B cell (primary cell): ENCODE measurements around the gene CTTN. TPM values are rescaled to one million over a fixed set of nuclear protein-coding genes. Genes with fewer than 3 reads are reported as not detected.

Experiments
- ATAC-seq: fragments of 200-7000 bp; cut with Tn5 transposase; one replicate; pipeline ENCODE4 v1.10.0; 2021; ENCODE audit warnings: low read depth, mild to moderate bottlenecking, moderate number of reproducible peaks, moderate library complexity
- CTCF ChIA-PET: fragments of 350-600 bp; sonication (Branson Sonifier 250); formaldehyde crosslinking; loops from one replicate; lab custom pipeline; 2021; ENCODE audit warnings: antibody characterized with exemption, inconsistent platforms; lab: Charles Lee
- POLR2A ChIA-PET: fragments of 350-600 bp; sonication (Branson Sonifier 250); formaldehyde crosslinking; loops from one replicate; lab custom pipeline; 2021; ENCODE audit warnings: antibody characterized with exemption; lab: Charles Lee
- DNase-seq: peaks from one replicate; pipeline ENCODE4 v3.0.0; 2013
- H2AFZ ChIP-seq: 2 replicates; pipeline ENCODE4 v1.6.1; 2012; ENCODE audit warnings: mild to moderate bottlenecking, low read depth, low read length; ENCODE audit not compliant: insufficient read depth, poor library complexity, severe bottlenecking
- H3K27ac ChIP-seq, 2 donors: 1 replicate in 1 of 2; 2 replicates in 1 of 2; pipeline ENCODE4 v1.5.1; 2012 to 2013; ENCODE audit warnings: low read length in 2 of 2, mild to moderate bottlenecking in 2 of 2, moderate library complexity in 1 of 2
- H3K27me3 ChIP-seq, 4 experiments: fragments of 200-600 bp in 1 of 4; sonication (generic) in 1 of 4; replicated peaks in 1 of 4; 1 replicate in 2 of 4; 2 replicates in 2 of 4; pipeline versions ENCODE4 v1.6.1 to v1.7.0; 2013 to 2016; ENCODE audit warnings: low read length in 3 of 4, mild to moderate bottlenecking in 2 of 4, mixed read lengths in 1 of 4, moderate library complexity in 1 of 4; ENCODE audit not compliant: insufficient read depth in 4 of 4, control insufficient read depth in 3 of 4; ENCODE audit errors: control extremely low read depth in 1 of 4
- H3K36me3 ChIP-seq, 2 experiments: replicated peaks in 1 of 2; 1 replicate in 1 of 2; 2 replicates in 1 of 2; pipeline versions ENCODE4 v1.6.1 to v1.7.1; 2013; ENCODE audit warnings: low read length in 1 of 2; ENCODE audit not compliant: insufficient read depth in 2 of 2, control insufficient read depth in 1 of 2; ENCODE audit errors: control extremely low read depth in 1 of 2, extremely low read depth in 1 of 2
- H3K4me1 ChIP-seq, 2 donors: fragments of 200-600 bp in 1 of 2; sonication (generic) in 1 of 2; 1 replicate in 1 of 2; 2 replicates in 1 of 2; pipeline versions ENCODE4 v1.5.1 to v1.6.1; 2013 to 2017; ENCODE audit warnings: low read length in 2 of 2; ENCODE audit not compliant: control insufficient read depth in 2 of 2, insufficient read depth in 2 of 2
- H3K4me2 ChIP-seq: replicated peaks from 2 replicates; pipeline ENCODE3; 2012; ENCODE audit warnings: mild to moderate bottlenecking, low read depth, low read length; ENCODE audit not compliant: poor library complexity, severe bottlenecking
- H3K4me3 ChIP-seq, 5 experiments: fragments of 200-600 bp in 1 of 5; sonication (generic) in 1 of 5; 1 replicate in 3 of 5; 2 replicates in 2 of 5; pipeline versions ENCODE4 v1.5.1 to v1.7.0; 2011 to 2016; ENCODE audit warnings: low read length in 4 of 5, mild to moderate bottlenecking in 4 of 5, low read depth in 2 of 5, control low read depth in 1 of 5, moderate library complexity in 1 of 5; ENCODE audit not compliant: insufficient read depth in 1 of 5; ENCODE audit errors: control extremely low read depth in 1 of 5, extremely low read depth in 1 of 5
- H3K79me2 ChIP-seq: fragments of 200-600 bp; sonication (generic); one replicate; pipeline ENCODE4 v1.6.0; 2016; ENCODE audit warnings: low read length; ENCODE audit not compliant: control insufficient read depth, insufficient read depth
- H3K9ac ChIP-seq: fragments of 200-600 bp; sonication (generic); 2 replicates; pipeline ENCODE4 v1.6.1; 2017; ENCODE audit warnings: mild to moderate bottlenecking, low read length, moderate library complexity
- H3K9me3 ChIP-seq, 3 donors: one replicate each; pipeline versions ENCODE4 v1.6.1 to v1.7.1; 2013; ENCODE audit warnings: low read length in 2 of 3; ENCODE audit not compliant: control insufficient read depth in 2 of 3, insufficient read depth in 1 of 3; ENCODE audit errors: control extremely low read depth in 1 of 3
- H4K20me1 ChIP-seq: 2 replicates; pipeline ENCODE4 v1.6.0; 2012; ENCODE audit warnings: mild to moderate bottlenecking, low read length; ENCODE audit not compliant: insufficient read depth, control insufficient read depth, poor library complexity, severe bottlenecking
- H3K27ac Mint-ChIP-seq: one replicate; pipeline ENCODE4 v1.8.0; 2021; ENCODE audit warnings: mixed read lengths
- H3K27me3 Mint-ChIP-seq: one replicate; pipeline ENCODE4 v1.8.0; 2021; ENCODE audit warnings: mixed read lengths
- H3K4me1 Mint-ChIP-seq: one replicate; pipeline ENCODE4 v1.8.0; 2021; ENCODE audit warnings: mixed read lengths
- H3K4me3 Mint-ChIP-seq: one replicate; pipeline ENCODE4 v1.8.0; 2021; ENCODE audit warnings: mixed read lengths
- H3K9me3 Mint-ChIP-seq: one replicate; pipeline ENCODE4 v1.8.0; 2022; ENCODE audit warnings: mixed read lengths; ENCODE audit not compliant: insufficient read depth
- CTCF ChIP-seq: fragments of 200-600 bp; IDR thresholded peaks from one replicate; pipeline ENCODE4 v1.8.0; 2022; ENCODE audit warnings: antibody characterized with exemption, mild to moderate bottlenecking
- EZH2 ChIP-seq: IDR thresholded peaks from 2 replicates; pipeline ENCODE4 v1.6.1; 2012; ENCODE audit warnings: borderline replicate concordance, low read depth, mild to moderate bottlenecking, moderate library complexity, low read length; ENCODE audit not compliant: insufficient read depth, poor library complexity, severe bottlenecking
- WGBS: methylation state at CpG from one replicate; pipeline ENCODE4 v1.1.5; 2013; ENCODE audit warnings: missing lambda C conversion rate; ENCODE audit not compliant: insufficient coverage; 5-methylcytosine and 5-hydroxymethylcytosine counted together
- intact Hi-C: fragments of 100-400 bp; cut with micrococcal nuclease; formaldehyde crosslinking; loops from one replicate; pipeline ENCODE4 v1.10.0; 2022
- polyA plus RNA-seq: library from polyadenylated mRNA; depleted of rRNA; stranded (reverse); fragments of >200 nt; gene quantifications from 2 replicates; pipeline ENCODE4 v1.2.3, GENCODE V29; 2012
- total RNA-seq, 2 donors: library from RNA; stranded (reverse); fragments of 120-200 nt in 1 of 2; gene quantifications; 1 replicate in 1 of 2; 2 replicates in 1 of 2; pipeline versions ENCODE4 v1.2.3 to v1.2.4, GENCODE V29; 2013 to 2022

CTTN gene
- total and polyA plus RNA-seq, 2 donors (not counting 1 experiment from before 2014, with no cell fraction given), result 0.34 TPM; not detected in 1

- TF ChIP-seq CTCF, result no peak
- no peak for DNase-seq
- no peak overlapping the region for H3K9ac ChIP-seq
- Mint-ChIP-seq H3K27me3 (peaks cover 38% of the 10 kb centered on the region), H3K9me3 (no peaks in the 10 kb centered on the region), H3K27ac (no peak overlapping the region), H3K4me1 (no peaks in the 10 kb centered on the region), H3K4me3 (no peak overlapping the region)
- peaks cover 0 to 4% (median 0%) of the 10 kb centered on the region in 3 donors for H3K9me3 ChIP-seq
- H3K27me3 ChIP-seq, result peaks cover 0 to 10% (median 0%) of the 10 kb centered on the region in 4 experiments
- ATAC-seq, result no peak
- no peaks in the 10 kb centered on the region for H4K20me1 ChIP-seq
- no peak overlapping the region for H2AFZ ChIP-seq
- ChIA-PET CTCF (no interaction called here), POLR2A (no interaction called here)
- H3K79me2 ChIP-seq, result no peaks in the 10 kb centered on the region
- H3K36me3 ChIP-seq, result no peaks in the 10 kb centered on the region
- WGBS, result 70% methylated on average over 33 of the region's 34 CpGs
- H3K27ac ChIP-seq, result no peak overlapping the region
- no peaks in the 10 kb centered on the region for H3K4me1 ChIP-seq
- no peak overlapping the region for H3K4me3 ChIP-seq
- intact Hi-C loops, result no loop called here
- no peak overlapping the region for H3K4me2 ChIP-seq
Measured at GRCh38 chr11:70423523-70424505, 25.5 kb downstream of the CTTN start.

DNA sequence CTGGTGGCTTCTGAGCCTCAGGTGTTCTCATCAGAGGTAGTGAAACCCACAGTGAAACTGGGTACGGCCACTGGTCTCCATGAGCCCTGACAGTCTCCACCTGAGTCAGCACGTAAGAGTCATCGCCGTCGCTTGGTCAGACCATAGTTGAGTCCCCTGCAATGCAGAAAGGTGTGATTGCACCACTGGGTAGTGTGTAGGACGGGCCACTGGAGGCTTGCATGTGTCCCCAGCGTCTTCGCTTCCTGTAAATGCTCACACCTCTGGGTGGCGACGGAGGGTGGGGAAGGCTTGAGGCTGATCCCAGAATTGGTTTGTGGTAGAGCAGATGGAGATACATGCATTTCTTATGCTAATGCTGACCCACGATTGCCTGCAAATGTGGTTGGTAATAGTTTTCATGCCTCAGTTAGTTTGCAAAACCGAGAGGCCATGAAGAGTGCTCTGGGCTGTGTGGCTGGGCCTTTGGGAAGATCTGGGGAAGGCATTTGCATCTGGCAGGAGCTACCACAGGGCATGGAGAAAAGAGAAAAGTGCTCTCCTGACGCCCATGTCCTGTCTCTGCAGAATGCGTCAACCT lies 26.5 kb downstream of the CTTN start:
- no peak overlapping the region for H3K4me3 Mint-ChIP-seq
- H3K9ac ChIP-seq, result no peak overlapping the region
- TF ChIP-seq CTCF (no peak), EZH2 (no peak)
- POLR2A ChIA-PET, result no interaction called here
- DNase-seq (no peak), ATAC-seq (no peak)
- H3K36me3 ChIP-seq, result no peaks in the 10 kb centered on the region
- H3K4me3 ChIP-seq, result no peak overlapping the region
- H3K79me2 ChIP-seq, result no peaks in the 10 kb centered on the region
- WGBS, result 70% methylated on average over 14 of the region's 14 CpGs
- CTCF ChIA-PET, result no interaction called here
- intact Hi-C loops, result no loop called here
- H3K27me3 ChIP-seq, result peaks cover 0 to 10% (median 0%) of the 10 kb centered on the region in 4 experiments
- H2AFZ ChIP-seq, result no peak overlapping the region
- H3K9me3 ChIP-seq, result peaks cover 0 to 6% (median 0%) of the 10 kb centered on the region in 3 donors
- no peaks in the 10 kb centered on the region for H4K20me1 ChIP-seq
- no peaks in the 10 kb centered on the region for H3K4me1 ChIP-seq
- H3K27ac Mint-ChIP-seq, result no peak overlapping the region
- no peaks in the 10 kb centered on the region for H3K9me3 Mint-ChIP-seq
- H3K27ac ChIP-seq, result no peak overlapping the region
- H3K4me1 Mint-ChIP-seq, result no peaks in the 10 kb centered on the region
- peaks cover 40% of the 10 kb centered on the region for H3K27me3 Mint-ChIP-seq
- no peak overlapping the region for H3K4me2 ChIP-seq
